HG03139 (cell line): Measurements from ENCODE around the gene MBD3.

Experiments
- ATAC-seq: cut with Tn5 transposase; IDR thresholded peaks from one replicate; pipeline ENCODE4 v1.9.1; 2021; ENCODE audit not compliant: unreplicated experiment

MBD3 gene

DNA sequence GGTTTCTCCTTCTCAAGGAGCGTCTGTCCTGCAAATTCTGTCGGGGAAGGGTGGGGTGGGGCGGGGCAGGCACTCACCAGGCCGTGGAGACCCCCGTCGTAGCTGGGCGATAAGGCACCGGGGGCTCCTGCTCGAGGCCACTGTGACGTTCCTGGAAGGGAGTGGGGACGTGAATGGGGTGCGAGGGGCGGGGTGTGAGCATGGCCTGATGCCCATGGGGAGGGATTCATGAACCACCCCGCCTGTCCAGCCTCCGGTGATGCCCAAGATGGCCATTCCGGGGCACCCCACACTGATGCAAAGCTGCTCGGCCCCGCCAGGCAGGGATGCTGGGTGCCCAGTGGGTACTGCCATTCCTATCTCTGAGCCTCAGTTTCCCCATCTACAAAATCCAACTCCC is 27.0 kb upstream of the MBD3 start:
- no peak for ATAC-seq

GRCh38 chr19:1619094-1619439 is 26.4 kb upstream of the MBD3 start:
- ATAC-seq, result no peak

GRCh38 chr19:1618157-1619093 is 25.8 kb upstream of the MBD3 start:
- ATAC-seq, result no peak

- ATAC-seq, result no peak
These were observed 24.2 kb upstream of the MBD3 start for GRCh38 chr19:1616875-1617274.

- ATAC-seq, result no peak
These were observed 23.7 kb upstream of the MBD3 start for GRCh38 chr19:1616396-1616795.

- ATAC-seq, result no peak
These were observed 22.6 kb upstream of the MBD3 start for GRCh38 chr19:1615156-1615765.

GRCh38 chr19:1613808-1614570 is 21.3 kb upstream of the MBD3 start:
- no peak for ATAC-seq

DNA sequence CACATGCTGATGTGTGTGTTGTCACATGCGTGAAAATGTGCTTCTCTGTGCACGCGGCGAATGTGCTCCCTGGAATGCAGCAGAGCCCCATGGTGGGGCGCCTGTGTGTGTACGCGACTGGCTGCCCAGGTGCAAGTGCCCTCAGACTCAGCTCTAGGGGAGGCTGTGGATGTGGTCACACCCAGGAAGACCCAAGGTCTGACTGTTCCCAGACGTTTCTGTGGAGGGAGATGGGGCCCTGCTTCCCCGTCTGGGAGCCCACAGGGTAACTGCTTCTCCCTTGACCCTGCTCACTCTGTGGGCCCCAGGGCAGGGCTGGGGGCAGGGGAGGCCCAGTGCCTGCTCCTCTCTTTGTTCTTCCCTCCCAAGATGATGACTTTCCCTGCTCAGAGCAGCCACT is 20.5 kb upstream of the MBD3 start:
- ATAC-seq, result no peak

GRCh38 chr19:1612114-1613086 is 19.7 kb upstream of the MBD3 start:
- ATAC-seq, result no peak

- ATAC-seq, result no peak
These were observed 18.7 kb upstream of the MBD3 start for GRCh38 chr19:1611353-1611752.

GRCh38 chr19:1610579-1610978 is 17.9 kb upstream of the MBD3 start:
- ATAC-seq, result no peak

DNA sequence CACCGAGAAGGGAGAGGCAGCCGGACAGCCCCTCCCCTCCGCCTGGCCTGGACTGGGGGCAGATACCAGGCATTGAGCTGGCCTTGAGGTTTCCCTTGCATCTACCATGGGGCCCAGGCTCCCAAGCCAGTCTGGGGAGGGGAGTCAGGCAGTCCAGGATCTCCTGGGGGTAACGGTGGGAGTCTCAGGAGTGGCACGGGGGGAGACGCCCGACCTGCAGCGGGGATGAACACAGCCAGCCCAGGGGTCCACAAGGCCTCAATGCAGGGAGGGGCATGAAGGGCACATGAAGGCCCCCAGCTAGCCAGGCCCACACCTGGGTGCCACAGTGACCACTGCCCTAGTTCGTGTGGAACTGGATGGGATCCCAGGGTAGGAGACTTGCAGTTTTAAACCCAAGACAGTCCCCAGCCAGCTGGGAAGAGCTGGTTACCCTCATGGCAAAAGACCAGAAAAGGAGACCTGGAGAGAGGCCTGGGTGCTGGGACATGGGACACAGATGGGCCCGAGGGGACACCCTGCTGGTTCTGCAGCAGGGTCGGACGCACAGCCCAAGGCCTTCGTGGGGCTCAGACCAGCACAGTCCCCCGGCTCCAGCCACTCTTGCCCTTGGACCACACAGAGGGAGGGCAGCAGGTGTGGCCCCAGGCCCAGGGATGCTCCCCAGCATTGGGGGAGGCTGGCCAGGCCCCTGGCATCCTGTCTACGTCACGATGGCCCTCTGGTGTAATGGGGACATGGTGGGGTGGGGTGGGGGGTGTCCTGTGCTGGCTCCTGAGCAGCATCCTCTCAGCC is 17.2 kb upstream of the MBD3 start:
- no peak for ATAC-seq

GRCh38 chr19:1609103-1609396 is 16.4 kb upstream of the MBD3 start:
- ATAC-seq, result no peak

GRCh38 chr19:1608359-1609102 is 15.9 kb upstream of the MBD3 start:
- no peak for ATAC-seq

DNA sequence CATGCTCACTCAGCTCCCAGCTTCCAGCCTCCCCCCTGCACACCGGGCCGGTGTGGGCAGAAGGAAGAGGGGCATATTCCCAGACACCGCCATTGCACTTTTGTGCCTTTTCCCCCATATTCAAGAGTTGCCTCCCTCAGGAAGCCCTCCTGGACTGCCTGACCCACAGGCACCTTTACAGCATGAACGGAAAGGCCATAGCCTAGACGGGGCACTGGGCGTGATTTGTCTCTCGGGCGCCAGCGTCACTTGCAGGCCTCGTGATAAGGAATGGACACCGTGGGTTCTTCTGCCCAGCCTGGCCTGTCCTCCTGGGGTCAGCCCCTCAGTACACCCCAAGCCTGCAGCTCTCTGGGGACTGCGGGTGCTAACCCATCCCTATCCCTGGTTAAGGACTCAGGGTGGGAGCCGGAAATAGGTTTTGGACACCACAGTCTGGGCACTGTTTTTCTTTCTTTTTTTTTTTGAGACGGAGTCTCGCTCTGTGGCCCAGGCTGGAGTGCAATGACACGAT is 13.5 kb upstream of the MBD3 start:
- no peak for ATAC-seq

GRCh38 chr19:1605236-1606137 is 12.8 kb upstream of the MBD3 start, which contains the start of gene UQCR11:
Gene UQCR11 (minus strand): TSS chr19:1605462. CDS start chr19:1605409, 53 bp downstream.
- peak; percentile 63 for ATAC-seq

DNA sequence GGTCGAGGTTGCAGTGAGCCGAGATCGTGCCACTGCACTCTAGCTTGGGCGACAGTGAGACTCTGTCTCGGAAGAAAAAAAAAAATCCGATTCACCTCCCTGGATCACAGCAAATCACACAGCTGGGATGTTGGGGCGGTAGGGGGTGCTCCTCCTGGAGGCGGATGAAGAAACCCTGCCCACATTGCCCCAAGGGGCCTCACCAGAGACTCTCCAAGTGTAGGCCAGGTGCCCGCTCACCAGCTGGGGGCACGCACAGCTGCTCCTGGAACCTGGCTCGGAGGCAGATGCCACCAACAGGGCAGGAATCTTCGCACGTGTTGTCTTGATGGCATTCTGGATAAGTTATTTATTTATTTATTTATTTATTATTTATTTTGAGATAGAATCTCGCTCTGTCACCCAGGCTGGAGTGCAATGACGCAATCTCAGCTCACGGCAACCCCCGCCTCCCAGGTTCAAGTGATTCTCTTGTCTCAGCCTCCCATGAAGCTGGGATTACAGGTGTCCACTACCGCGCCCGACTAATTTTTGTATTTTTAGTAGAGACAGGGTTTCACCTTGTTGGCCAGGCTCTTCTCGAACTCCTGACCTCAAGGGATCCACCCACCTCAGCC is 9.5 kb upstream of the MBD3 start:
- no peak for ATAC-seq
